ENCODE results near the gene SRM. TPM values are rescaled to one million over a fixed set of nuclear protein-coding genes. Genes with fewer than 3 reads are reported as not detected.
"Not testable (repeated sequence)": the region's sequence is repeated elsewhere in the genome, so short reads cannot be mapped to it uniquely, and the experiment has no call there.

Gene SRM
- total RNA-seq, 1 experiment from 2014 or later, result 249 TPM

DNA sequence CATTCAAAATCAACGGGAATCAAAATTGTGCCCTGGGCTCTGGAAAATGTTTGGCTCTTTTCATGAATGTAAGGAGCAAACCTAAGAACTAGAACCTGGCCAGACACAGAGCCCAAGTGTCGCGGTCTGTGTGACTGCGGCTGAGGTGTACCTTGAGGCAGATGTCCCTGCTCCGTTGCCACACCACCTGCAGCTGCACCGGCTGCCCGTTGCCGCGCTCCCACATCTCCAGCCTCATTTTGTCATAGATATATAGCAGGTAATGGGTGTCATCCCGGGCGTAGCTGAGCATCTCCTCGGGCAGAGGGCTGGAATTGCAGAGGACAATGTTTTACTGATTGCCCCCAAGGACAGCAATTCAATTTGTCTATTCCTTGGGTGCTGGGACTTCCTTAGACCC is 21.1 kb upstream of the SRM start:
- ChIA-PET POLR2A (interaction anchor here (0.6 kb wide), 1 partner anchor 12 kb away, joined by 8 read pairs; no protein-coding TSS in a partner anchor), CTCF (no interaction called here)
- in situ Hi-C loops (cut with HindIII; ENCODE audit: low pct_unique_long_range_greater_than_20kb, low sequenced_read_pairs) (no loop called here), intact Hi-C loops (cut with micrococcal nuclease; ENCODE audit: unreplicated experiment) (no loop called here)
- peaks cover 18% of the 10 kb centered on the region for H3K36me3 ChIP-seq (ENCODE audit: control insufficient read depth, insufficient read depth, low read length)
- H3K27me3 ChIP-seq (ENCODE audit: control insufficient read depth, insufficient read depth, low read length), result no peaks in the 10 kb centered on the region
- no TSS peak for BruUV-seq (replicated peaks)
- DNase-seq (ENCODE audit: low read depth, low spot score) (no peak), ATAC-seq (no peak)
- no peak overlapping the region for H3K27ac ChIP-seq (ENCODE audit: low read length)
- H3K9me3 ChIP-seq (ENCODE audit: control insufficient read depth, insufficient read depth, low read depth, low read length), result no peaks in the 10 kb centered on the region
- H3K4me1 ChIP-seq (ENCODE audit: control insufficient read depth, insufficient read depth, low read length), result no peaks in the 10 kb centered on the region
- TF ChIP-seq CTCF (IDR thresholded peaks at IDR 0.05), result no peak
- no peak for TF ChIP-seq TCF7L2 (IDR thresholded peaks at IDR 0.05; ENCODE audit: low read depth, low read length)
- TF ChIP-seq SIN3A (IDR thresholded peaks at IDR 0.05; ENCODE audit: borderline replicate concordance, insufficient read depth, low read depth, low read length), result no peak
- TF ChIP-seq, protein P1, sequence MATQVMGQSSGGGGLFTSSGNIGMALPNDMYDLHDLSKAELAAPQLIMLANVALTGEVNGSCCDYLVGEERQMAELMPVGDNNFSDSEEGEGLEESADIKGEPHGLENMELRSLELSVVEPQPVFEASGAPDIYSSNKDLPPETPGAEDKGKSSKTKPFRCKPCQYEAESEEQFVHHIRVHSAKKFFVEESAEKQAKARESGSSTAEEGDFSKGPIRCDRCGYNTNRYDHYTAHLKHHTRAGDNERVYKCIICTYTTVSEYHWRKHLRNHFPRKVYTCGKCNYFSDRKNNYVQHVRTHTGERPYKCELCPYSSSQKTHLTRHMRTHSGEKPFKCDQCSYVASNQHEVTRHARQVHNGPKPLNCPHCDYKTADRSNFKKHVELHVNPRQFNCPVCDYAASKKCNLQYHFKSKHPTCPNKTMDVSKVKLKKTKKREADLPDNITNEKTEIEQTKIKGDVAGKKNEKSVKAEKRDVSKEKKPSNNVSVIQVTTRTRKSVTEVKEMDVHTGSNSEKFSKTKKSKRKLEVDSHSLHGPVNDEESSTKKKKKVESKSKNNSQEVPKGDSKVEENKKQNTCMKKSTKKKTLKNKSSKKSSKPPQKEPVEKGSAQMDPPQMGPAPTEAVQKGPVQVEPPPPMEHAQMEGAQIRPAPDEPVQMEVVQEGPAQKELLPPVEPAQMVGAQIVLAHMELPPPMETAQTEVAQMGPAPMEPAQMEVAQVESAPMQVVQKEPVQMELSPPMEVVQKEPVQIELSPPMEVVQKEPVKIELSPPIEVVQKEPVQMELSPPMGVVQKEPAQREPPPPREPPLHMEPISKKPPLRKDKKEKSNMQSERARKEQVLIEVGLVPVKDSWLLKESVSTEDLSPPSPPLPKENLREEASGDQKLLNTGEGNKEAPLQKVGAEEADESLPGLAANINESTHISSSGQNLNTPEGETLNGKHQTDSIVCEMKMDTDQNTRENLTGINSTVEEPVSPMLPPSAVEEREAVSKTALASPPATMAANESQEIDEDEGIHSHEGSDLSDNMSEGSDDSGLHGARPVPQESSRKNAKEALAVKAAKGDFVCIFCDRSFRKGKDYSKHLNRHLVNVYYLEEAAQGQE (IDR thresholded peaks at IDR 0.05; ENCODE audit: insufficient read depth in 1 of 2, low read depth in 2 of 2, low read length in 1 of 2), result no peak
- no peak for TF ChIP-seq POLR2AphosphoS5 (IDR thresholded peaks at IDR 0.05; ENCODE audit: low read depth, low read length)
- no peak overlapping the region for H3K4me3 ChIP-seq (ENCODE audit: low read depth in 2 of 2, low read length in 2 of 2)

DNA sequence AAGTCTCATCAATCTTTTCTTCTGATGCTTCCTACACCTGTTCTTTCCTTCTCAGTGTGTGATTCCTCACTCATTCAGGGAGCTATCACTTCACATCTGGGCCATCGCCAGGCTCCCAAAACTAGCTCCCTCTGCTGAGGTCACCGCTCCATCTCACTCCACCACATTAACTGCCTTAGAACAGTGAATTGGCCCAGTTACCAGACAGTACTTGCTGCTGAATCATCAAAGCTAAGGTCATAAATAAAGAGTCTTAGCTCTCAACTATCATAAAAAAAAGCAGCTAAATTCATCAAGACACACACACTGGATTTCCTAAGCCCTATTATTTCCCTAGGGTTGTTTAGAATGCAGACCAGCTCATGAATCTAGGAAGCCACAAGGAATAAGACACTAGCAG is 18.8 kb upstream of the SRM start:
- DNase-seq (ENCODE audit: low read depth, low spot score) (no peak), ATAC-seq (no peak)
- Histone ChIP-seq H3K27ac (ENCODE audit: low read length) (no peak overlapping the region), H3K36me3 (ENCODE audit: control insufficient read depth, insufficient read depth, low read length) (peaks cover 25% of the 10 kb centered on the region), H3K27me3 (ENCODE audit: control insufficient read depth, insufficient read depth, low read length) (no peaks in the 10 kb centered on the region), H3K9me3 (ENCODE audit: control insufficient read depth, insufficient read depth, low read depth, low read length) (no peaks in the 10 kb centered on the region), H3K4me1 (ENCODE audit: control insufficient read depth, insufficient read depth, low read length) (no peaks in the 10 kb centered on the region), H3K4me3 (ENCODE audit: low read depth in 2 of 2, low read length in 2 of 2) (no peak overlapping the region)
- intact Hi-C loops (cut with micrococcal nuclease; ENCODE audit: unreplicated experiment) (no loop called here), in situ Hi-C loops (cut with HindIII; ENCODE audit: low pct_unique_long_range_greater_than_20kb, low sequenced_read_pairs) (no loop called here)
- BruUV-seq (replicated peaks), result no TSS peak
- CTCF ChIA-PET, result no interaction called here
- POLR2A ChIA-PET, result no interaction called here
- TF ChIP-seq POLR2AphosphoS5 (IDR thresholded peaks at IDR 0.05; ENCODE audit: low read depth, low read length) (no peak), TCF7L2 (IDR thresholded peaks at IDR 0.05; ENCODE audit: low read depth, low read length) (no peak), CTCF (IDR thresholded peaks at IDR 0.05) (no peak), SIN3A (IDR thresholded peaks at IDR 0.05; ENCODE audit: borderline replicate concordance, insufficient read depth, low read depth, low read length) (no peak)
- TF ChIP-seq, protein P1 (IDR thresholded peaks at IDR 0.05; ENCODE audit: insufficient read depth in 1 of 2, low read depth in 2 of 2, low read length in 1 of 2), result no peak

DNA sequence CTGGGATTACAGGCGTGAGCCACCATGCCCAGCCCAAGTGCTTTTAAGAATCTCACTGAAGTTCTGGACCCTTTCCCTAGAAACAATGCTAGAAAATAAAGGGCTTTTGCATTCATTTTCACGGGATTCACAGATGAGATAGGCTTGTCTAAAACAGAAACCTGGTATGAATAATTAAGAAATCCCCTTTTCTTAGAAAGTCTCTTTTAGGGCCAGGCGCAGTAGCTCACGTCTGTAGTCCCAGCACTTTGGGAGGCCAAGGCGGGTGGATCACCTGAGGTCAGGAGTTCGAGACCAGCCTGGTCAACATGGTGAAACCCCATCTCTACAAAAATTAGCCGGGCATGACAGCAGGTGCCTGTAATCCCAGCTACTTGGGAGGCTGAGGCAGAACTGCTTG is 13.6 kb upstream of the SRM start:
- H3K27me3 ChIP-seq (ENCODE audit: control insufficient read depth, insufficient read depth, low read length); H3K27ac ChIP-seq (ENCODE audit: low read length); POLR2A ChIA-PET; ATAC-seq; in situ Hi-C loops (cut with HindIII; ENCODE audit: low pct_unique_long_range_greater_than_20kb, low sequenced_read_pairs); CTCF ChIA-PET; intact Hi-C loops (cut with micrococcal nuclease; ENCODE audit: unreplicated experiment); H3K4me1 ChIP-seq (ENCODE audit: control insufficient read depth, insufficient read depth, low read length); H3K4me3 ChIP-seq (ENCODE audit: low read depth in 2 of 2, low read length in 2 of 2); H3K9me3 ChIP-seq (ENCODE audit: control insufficient read depth, insufficient read depth, low read depth, low read length); BruUV-seq (replicated peaks); DNase-seq (ENCODE audit: low read depth, low spot score): not testable (repeated sequence)
- H3K36me3 ChIP-seq (ENCODE audit: control insufficient read depth, insufficient read depth, low read length), result peaks cover 15% of the 10 kb centered on the region
